CD4-positive, alpha-beta memory T cell (primary cell): ENCODE measurements around the gene KRTAP9-4. TPM values are rescaled to one million over a fixed set of nuclear protein-coding genes. Genes with fewer than 3 reads are reported as not detected.
"Not testable (repeated sequence)": the region's sequence is repeated elsewhere in the genome, so short reads cannot be mapped to it uniquely, and the experiment has no call there.

ENCODE experiments used
- CTCF ChIA-PET: fragments of 350-600 bp; sonication (Branson Sonifier 250); formaldehyde crosslinking; loops from one replicate; lab custom pipeline; 2021; ENCODE audit warnings: inconsistent platforms; ENCODE audit not compliant: partially characterized antibody; lab: Charles Lee
- POLR2A ChIA-PET: fragments of 350-600 bp; sonication (Branson Sonifier 250); formaldehyde crosslinking; loops from one replicate; lab custom pipeline; 2021; ENCODE audit not compliant: partially characterized antibody; lab: Charles Lee
- DNase-seq, 5 donors: peaks; one replicate each; pipeline versions ENCODE4 v3.0.0 to v3.0.0-alpha.2; 2020 to 2022; ENCODE audit warnings: mixed read lengths in 1 of 5
- H3K27ac ChIP-seq: one replicate; pipeline ENCODE4 v1.7.0; 2013; ENCODE audit warnings: low read depth, low read length
- H3K27me3 ChIP-seq: 2 replicates; pipeline ENCODE4 v1.7.0; 2013; ENCODE audit warnings: mild to moderate bottlenecking, low read length, moderate library complexity; ENCODE audit not compliant: insufficient read depth
- H3K36me3 ChIP-seq: 2 replicates; pipeline ENCODE4 v1.7.0; 2013; ENCODE audit warnings: mild to moderate bottlenecking, low read length, moderate library complexity; ENCODE audit not compliant: insufficient read depth
- H3K4me1 ChIP-seq: 2 replicates; pipeline ENCODE4 v1.7.0; 2013; ENCODE audit warnings: mild to moderate bottlenecking, low read length, moderate library complexity; ENCODE audit not compliant: insufficient read depth
- H3K4me3 ChIP-seq, 2 donors: one replicate each; pipeline ENCODE4 v1.7.0; 2013; ENCODE audit warnings: low read length in 2 of 2, mild to moderate bottlenecking in 1 of 2
- H3K9me3 ChIP-seq, 2 donors: one replicate each; pipeline ENCODE4 v1.7.0; 2013; ENCODE audit warnings: low read length in 2 of 2, control low read depth in 1 of 2; ENCODE audit not compliant: control insufficient read depth in 1 of 2
- H3K27ac Mint-ChIP-seq, 7 donors: one replicate each; pipeline ENCODE4 v1.8.0; 2020 to 2021; ENCODE audit warnings: mixed read lengths in 7 of 7, mild to moderate bottlenecking in 6 of 7, inconsistent platforms in 3 of 7, moderate library complexity in 3 of 7
- H3K27me3 Mint-ChIP-seq, 2 donors: one replicate each; pipeline ENCODE4 v1.8.0; 2020 to 2021; ENCODE audit warnings: mixed read lengths in 2 of 2
- H3K36me3 Mint-ChIP-seq, 2 donors: one replicate each; pipeline ENCODE4 v1.8.0; 2020 to 2021; ENCODE audit warnings: mixed read lengths in 2 of 2, inconsistent platforms in 1 of 2, mild to moderate bottlenecking in 1 of 2
- H3K4me1 Mint-ChIP-seq, 4 donors: one replicate each; pipeline ENCODE4 v1.8.0; 2020 to 2021; ENCODE audit warnings: mixed read lengths in 4 of 4, mild to moderate bottlenecking in 1 of 4
- H3K4me3 Mint-ChIP-seq, 8 donors: one replicate each; pipeline ENCODE4 v1.8.0; 2020 to 2021; ENCODE audit warnings: mixed read lengths in 8 of 8, mild to moderate bottlenecking in 7 of 8, moderate library complexity in 6 of 8, inconsistent platforms in 3 of 8
- H3K9me3 Mint-ChIP-seq, 8 donors: one replicate each; pipeline ENCODE4 v1.8.0; 2020 to 2021; ENCODE audit warnings: mixed read lengths in 8 of 8, mild to moderate bottlenecking in 5 of 8, inconsistent platforms in 3 of 8, moderate library complexity in 1 of 8
- intact Hi-C: fragments of 100-400 bp; cut with micrococcal nuclease; formaldehyde crosslinking; loops from one replicate; pipeline ENCODE4 v1.15.1; 2023
- polyA plus RNA-seq, 2 donors: library from polyadenylated mRNA; unstranded; fragments of 300-500 nt; fragmentation: Illumina TruSeq; gene quantifications; one replicate each; pipeline ENCODE4 v1.2.3, GENCODE V29; 2021
- total RNA-seq, 2 experiments: library from RNA; stranded (reverse); gene quantifications; one replicate each; pipeline ENCODE4 v1.2.3, GENCODE V29; 2021

KRTAP9-4 gene
- total and polyA plus RNA-seq, 4 experiments from 2014 or later: not detected

GRCh38 chr17:41230094-41230493, 19.4 kb upstream of the KRTAP9-4 start:
- Mint-ChIP-seq H3K27ac (no peak overlapping the region), H3K36me3 (no peaks in the 10 kb centered on the region), H3K4me1 (peaks cover 0 to 2% (median under 1%) of the 10 kb centered on the region in 4 donors), H3K9me3 (peaks cover 0 to 2% (median 0%) of the 10 kb centered on the region in 8 donors), H3K4me3 (no peak overlapping the region), H3K27me3 (peaks cover 17 to 21% of the 10 kb centered on the region in 2 donors)
- intact Hi-C loops: no loop called here
- Histone ChIP-seq H3K36me3 (no peaks in the 10 kb centered on the region), H3K4me1 (no peaks in the 10 kb centered on the region), H3K27me3 (no peaks in the 10 kb centered on the region), H3K4me3 (no peak overlapping the region), H3K27ac (no peak overlapping the region), H3K9me3 (no peaks in the 10 kb centered on the region)
- no peak for DNase-seq
- CTCF ChIA-PET: interaction anchor here (2.0 kb wide), 1 partner anchor 319 kb away, joined by 4 read pairs; no protein-coding TSS in a partner anchor
- POLR2A ChIA-PET: interaction anchor here (1.4 kb wide), 1 partner anchor 78 kb away, joined by 3 read pairs; no protein-coding TSS in a partner anchor

GRCh38 chr17:41231731-41232130, 17.8 kb upstream of the KRTAP9-4 start:
- Histone ChIP-seq H3K27me3 (no peaks in the 10 kb centered on the region), H3K4me3 (no peak overlapping the region), H3K9me3 (no peaks in the 10 kb centered on the region), H3K4me1 (no peaks in the 10 kb centered on the region), H3K27ac (no peak overlapping the region), H3K36me3 (no peaks in the 10 kb centered on the region)
- Mint-ChIP-seq H3K9me3 (peaks cover 0 to 2% (median 0%) of the 10 kb centered on the region in 8 donors), H3K36me3 (no peaks in the 10 kb centered on the region), H3K27me3 (peaks cover 18 to 21% of the 10 kb centered on the region in 2 donors), H3K4me1 (peaks cover 0 to 2% (median under 1%) of the 10 kb centered on the region in 4 donors), H3K4me3 (no peak overlapping the region), H3K27ac (no peak overlapping the region)
- no peak for DNase-seq
- intact Hi-C loops: no loop called here
- ChIA-PET POLR2A (no interaction called here), CTCF (no interaction called here)

DNA sequence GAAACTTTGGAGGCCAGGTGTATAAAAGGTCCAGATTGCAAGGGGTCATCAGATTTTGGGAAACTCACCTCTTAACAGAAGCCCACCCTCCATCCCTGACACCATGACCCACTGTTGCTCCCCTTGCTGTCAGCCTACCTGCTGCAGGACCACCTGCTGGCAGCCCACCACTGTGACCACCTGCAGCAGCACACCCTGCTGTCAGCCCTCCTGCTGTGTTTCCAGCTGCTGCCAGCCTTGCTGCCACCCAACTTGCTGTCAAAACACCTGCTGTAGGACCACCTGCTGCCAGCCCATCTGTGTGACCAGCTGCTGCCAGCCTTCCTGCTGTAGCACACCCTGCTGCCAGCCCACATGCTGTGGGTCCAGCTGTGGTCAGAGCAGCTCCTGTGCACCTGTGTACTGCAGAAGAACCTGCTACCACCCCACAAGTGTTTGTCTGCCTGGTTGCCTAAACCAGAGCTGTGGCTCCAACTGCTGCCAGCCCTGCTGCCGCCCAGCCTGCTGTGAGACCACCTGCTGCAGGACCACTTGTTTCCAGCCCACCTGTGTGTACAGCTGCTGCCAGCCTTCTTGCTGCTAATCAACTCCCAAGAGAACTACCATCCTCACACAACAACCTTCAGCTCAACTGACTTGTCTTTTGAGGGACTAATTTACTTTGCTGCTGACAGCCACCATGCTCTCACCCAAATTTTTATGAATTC, 16.9 kb upstream of the KRTAP9-4 start, which contains the start of gene KRTAP9-3:
KRTAP9-3 (plus strand) TSS at position 51 of the 707 bp plus-strand sequence; CDS start at position 104, 53 bp downstream.
- H3K27ac Mint-ChIP-seq: peak within 1 kb of the TSS in 1 of 7 donors; percentile 2
- POLR2A ChIA-PET, H3K4me1 ChIP-seq, H3K36me3 Mint-ChIP-seq, CTCF ChIA-PET, H3K9me3 Mint-ChIP-seq, H3K4me3 Mint-ChIP-seq, H3K27ac ChIP-seq, H3K36me3 ChIP-seq, DNase-seq, H3K4me1 Mint-ChIP-seq, H3K27me3 ChIP-seq, H3K9me3 ChIP-seq, intact Hi-C loops, H3K4me3 ChIP-seq: not testable (repeated sequence)
- peaks cover 21 to 24% of the 10 kb centered on the region in 2 donors for H3K27me3 Mint-ChIP-seq

DNA sequence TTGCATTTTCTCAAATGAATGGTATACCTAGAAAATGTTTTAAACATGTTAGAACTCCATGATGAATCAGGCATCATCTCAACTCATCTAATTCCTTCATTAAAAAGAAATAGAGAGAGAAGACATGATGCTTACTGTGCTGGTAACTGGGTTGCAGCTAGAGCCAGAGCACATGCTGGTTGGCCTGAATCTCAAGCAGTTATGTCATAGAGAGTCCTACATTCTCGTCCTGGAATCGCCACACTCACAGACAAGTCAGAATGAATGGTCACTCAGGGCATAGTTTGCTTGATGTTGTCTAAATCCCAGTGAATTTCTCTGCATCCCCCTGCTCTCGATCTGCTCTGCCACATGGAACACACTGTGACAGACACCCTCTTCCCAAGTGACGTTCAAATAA, 12.4 kb upstream of the KRTAP9-4 start:
- POLR2A ChIA-PET, H3K27me3 ChIP-seq, H3K36me3 Mint-ChIP-seq, H3K4me3 Mint-ChIP-seq, H3K4me1 ChIP-seq, H3K36me3 ChIP-seq, H3K9me3 ChIP-seq, H3K27ac Mint-ChIP-seq, H3K9me3 Mint-ChIP-seq, H3K27ac ChIP-seq, H3K4me3 ChIP-seq, DNase-seq, CTCF ChIA-PET, H3K4me1 Mint-ChIP-seq, intact Hi-C loops: not testable (repeated sequence)
- H3K27me3 Mint-ChIP-seq: peaks cover 22 to 24% of the 10 kb centered on the region in 2 donors

DNA sequence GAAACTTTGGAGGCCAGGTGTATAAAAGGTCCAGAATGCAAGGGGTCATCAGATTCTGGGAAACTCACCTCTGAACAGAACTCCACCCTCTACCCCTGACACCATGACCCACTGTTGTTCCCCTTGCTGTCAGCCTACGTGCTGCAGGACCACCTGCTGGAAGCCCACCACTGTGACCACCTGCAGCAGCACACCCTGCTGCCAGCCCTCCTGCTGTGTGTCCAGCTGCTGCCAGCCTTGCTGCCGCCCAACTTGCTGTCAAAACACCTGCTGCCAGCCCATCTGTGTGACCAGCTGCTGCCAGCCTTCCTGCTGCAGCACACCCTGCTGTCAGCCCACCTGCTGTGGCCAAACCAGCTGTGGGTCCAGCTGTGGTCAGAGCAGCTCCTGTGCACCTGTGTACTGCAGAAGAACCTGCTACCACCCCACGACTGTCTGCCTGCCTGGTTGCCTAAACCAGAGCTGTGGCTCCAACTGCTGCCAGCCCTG, 11.5 kb upstream of the KRTAP9-4 start, which contains the start of gene KRTAP9-8:
KRTAP9-8 (plus strand) TSS at position 51 of the 489 bp plus-strand sequence; CDS start at position 104, 53 bp downstream.
- H3K36me3 Mint-ChIP-seq, intact Hi-C loops, H3K9me3 Mint-ChIP-seq, H3K9me3 ChIP-seq, H3K4me3 ChIP-seq, CTCF ChIA-PET, H3K36me3 ChIP-seq, H3K4me1 Mint-ChIP-seq, POLR2A ChIA-PET, H3K27ac Mint-ChIP-seq, H3K27ac ChIP-seq, H3K27me3 ChIP-seq, H3K4me3 Mint-ChIP-seq, H3K4me1 ChIP-seq, DNase-seq: not testable (repeated sequence)
- H3K27me3 Mint-ChIP-seq: peaks cover 21 to 27% of the 10 kb centered on the region in 2 donors

DNA sequence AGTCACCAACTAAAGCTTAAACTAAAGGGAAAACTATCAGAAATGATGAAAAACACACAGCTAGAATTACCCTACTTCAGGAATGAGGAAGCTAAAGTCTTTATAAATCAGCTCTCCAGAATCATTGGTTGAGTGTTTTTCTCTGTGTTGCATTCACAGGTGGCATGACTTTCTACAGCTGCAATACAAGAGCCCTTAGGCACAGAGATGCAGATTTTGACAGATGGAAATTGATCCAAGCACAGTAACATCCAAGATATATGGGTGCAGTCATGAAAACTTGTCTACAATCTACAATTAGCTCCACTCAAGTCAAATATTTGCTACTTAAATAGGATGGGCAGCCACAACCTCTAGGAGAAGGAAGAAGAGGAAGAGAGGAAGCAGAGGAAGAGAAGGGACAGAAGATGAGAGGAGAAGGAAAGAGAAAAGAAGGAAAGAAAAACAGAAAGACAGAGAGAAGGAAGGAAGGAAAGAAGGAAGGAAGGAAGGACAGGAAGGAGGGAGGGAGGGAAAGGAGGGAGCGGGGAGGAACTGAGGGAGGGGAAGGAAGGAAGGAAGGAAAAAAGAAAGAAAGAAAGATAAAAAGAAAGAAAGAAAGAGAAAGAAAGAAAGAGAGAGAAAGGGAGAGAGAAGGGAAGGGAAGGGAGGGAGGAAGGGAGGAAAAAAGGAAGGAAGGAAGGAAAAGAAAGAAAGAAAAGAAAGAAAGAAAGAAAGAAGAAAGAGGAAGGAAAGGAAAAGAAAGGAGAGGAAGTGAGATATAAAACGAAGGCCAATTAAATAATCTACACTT, 2.3 kb upstream of the KRTAP9-4 start:
- H3K4me1 Mint-ChIP-seq, H3K27ac ChIP-seq, H3K4me3 Mint-ChIP-seq, H3K36me3 ChIP-seq, H3K9me3 ChIP-seq, POLR2A ChIA-PET, intact Hi-C loops, H3K4me3 ChIP-seq, H3K9me3 Mint-ChIP-seq, CTCF ChIA-PET, H3K36me3 Mint-ChIP-seq, H3K27me3 ChIP-seq, DNase-seq, H3K4me1 ChIP-seq: not testable (repeated sequence)
- peaks cover 3 to 10% of the 10 kb centered on the region in 2 donors for H3K27me3 Mint-ChIP-seq
- peak overlapping the region in 1 of 7 donors; percentile 11 for H3K27ac Mint-ChIP-seq

GRCh38 chr17:41251261-41251660, 1.8 kb downstream of the KRTAP9-4 start:
- intact Hi-C loops: no loop called here
- peaks cover 0 to 9% (median 0%) of the 10 kb centered on the region in 4 donors for H3K4me1 Mint-ChIP-seq

More at GRCh38 chr17:41251261-41251660, 1.8 kb downstream of the KRTAP9-4 start:
- ChIA-PET POLR2A (no interaction called here), CTCF (no interaction called here)
- Mint-ChIP-seq H3K4me3 (no peak overlapping the region), H3K27ac (no peak overlapping the region), H3K9me3 (no peaks in the 10 kb centered on the region), H3K27me3 (peaks cover 7 to 14% of the 10 kb centered on the region in 2 donors), H3K36me3 (no peaks in the 10 kb centered on the region)
- Histone ChIP-seq H3K27me3 (no peaks in the 10 kb centered on the region), H3K36me3 (no peaks in the 10 kb centered on the region), H3K4me3 (no peak overlapping the region), H3K27ac (no peak overlapping the region), H3K4me1 (no peaks in the 10 kb centered on the region), H3K9me3 (no peaks in the 10 kb centered on the region)
- DNase-seq: no peak
